Measurements from ENCODE around the gene FGFBP1. TPM values are rescaled to one million over a fixed set of nuclear protein-coding genes. Genes with fewer than 3 reads are reported as not detected.

FGFBP1 gene
- total RNA-seq, 2 experiments from 2014 or later, result not detected

DNA sequence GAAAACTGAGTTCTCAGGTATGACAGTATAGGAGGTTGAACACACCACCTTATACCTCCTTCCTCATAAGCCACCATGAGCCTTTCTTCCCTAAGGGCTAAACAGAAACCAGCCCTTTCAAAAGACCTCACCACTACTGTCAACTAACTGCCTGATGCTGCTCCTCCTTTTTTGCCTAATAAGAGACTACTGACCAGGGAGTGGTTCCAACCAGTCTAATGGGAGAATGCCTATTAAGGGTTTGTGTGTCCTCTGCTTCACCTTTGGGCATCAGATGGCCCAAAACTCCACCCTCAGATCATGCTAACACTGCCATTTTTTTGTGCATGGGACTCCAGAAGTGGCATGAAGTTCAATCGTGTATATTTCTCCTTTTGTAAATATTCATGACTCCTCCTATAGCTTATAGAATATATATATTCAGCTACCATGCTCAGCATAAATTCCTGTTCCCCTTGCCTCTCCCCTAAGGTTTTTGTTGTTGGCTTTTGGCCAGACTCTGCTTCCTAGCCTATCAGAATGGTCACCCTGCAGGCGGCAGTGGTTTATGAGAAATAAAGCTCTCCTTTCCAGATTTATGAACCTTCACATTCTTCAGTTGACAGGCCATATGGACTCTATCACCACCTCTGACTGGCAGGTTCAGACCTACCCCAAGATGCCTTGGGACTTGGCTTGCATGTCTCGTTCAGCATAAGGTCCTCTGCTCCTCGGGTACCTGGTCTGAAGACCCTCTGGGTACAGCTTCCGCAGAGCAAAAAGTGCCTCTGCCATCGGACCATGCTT, 28.2 kb downstream of the FGFBP1 start:
- ATAC-seq, result no peak
- no peak overlapping the region for H3K4me3 Mint-ChIP-seq

DNA sequence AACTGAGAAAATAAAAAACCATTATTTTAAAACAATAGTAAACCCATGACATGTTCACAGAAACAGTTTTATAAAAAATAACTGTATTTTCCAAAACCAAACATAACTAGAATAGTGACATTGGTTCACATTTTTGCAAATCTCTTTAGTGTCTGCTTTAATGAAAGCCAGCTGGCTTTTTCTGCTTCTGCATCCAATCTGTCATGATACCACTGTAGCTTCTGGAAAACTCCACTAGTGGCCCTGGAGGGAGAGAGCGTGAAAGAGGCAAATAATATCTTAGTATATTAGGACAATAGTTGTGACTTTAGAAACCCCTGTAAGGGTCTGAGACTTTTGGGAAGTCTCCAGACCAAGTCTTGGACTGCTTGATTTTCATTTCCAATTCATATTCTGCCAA, 31.1 kb downstream of the FGFBP1 start:
- no peaks in the 10 kb centered on the region for H3K9me3 Mint-ChIP-seq (ENCODE audit: low read depth)
- intact Hi-C loops (cut with DNase I, micrococcal nuclease), result no loop called here
- DNase-seq, result no peak
- ChIA-PET POLR2A (no interaction called here), CTCF (interaction anchor here (1.2 kb wide), 1 partner anchor 28 kb away, joined by 4 read pairs; no protein-coding TSS in a partner anchor)
- H3K4me3 Mint-ChIP-seq, result no peak overlapping the region
- no peak overlapping the region for H3K27ac Mint-ChIP-seq
- H3K27me3 Mint-ChIP-seq, result peaks cover 18% of the 10 kb centered on the region
- H3K4me1 Mint-ChIP-seq, result peaks cover 6% of the 10 kb centered on the region
- no peak for ATAC-seq
- no peaks in the 10 kb centered on the region for H3K36me3 Mint-ChIP-seq (ENCODE audit: low read depth)

More for the DNA sequence above, 28.2 kb downstream of the FGFBP1 start:
- no peaks in the 10 kb centered on the region for H3K9me3 Mint-ChIP-seq (ENCODE audit: low read depth)
- H3K4me1 Mint-ChIP-seq, result peaks cover 4% of the 10 kb centered on the region
- CTCF ChIA-PET, result interaction anchor here (1.0 kb wide), 1 partner anchor 46 kb away, joined by 3 read pairs; no protein-coding TSS in a partner anchor
- H3K36me3 Mint-ChIP-seq (ENCODE audit: low read depth), result no peaks in the 10 kb centered on the region
- no peak overlapping the region for H3K27ac Mint-ChIP-seq
- peaks cover 4% of the 10 kb centered on the region for H3K27me3 Mint-ChIP-seq
- intact Hi-C loops (cut with DNase I, micrococcal nuclease), result no loop called here
- DNase-seq, result no peak
- POLR2A ChIA-PET, result no interaction called here

DNA sequence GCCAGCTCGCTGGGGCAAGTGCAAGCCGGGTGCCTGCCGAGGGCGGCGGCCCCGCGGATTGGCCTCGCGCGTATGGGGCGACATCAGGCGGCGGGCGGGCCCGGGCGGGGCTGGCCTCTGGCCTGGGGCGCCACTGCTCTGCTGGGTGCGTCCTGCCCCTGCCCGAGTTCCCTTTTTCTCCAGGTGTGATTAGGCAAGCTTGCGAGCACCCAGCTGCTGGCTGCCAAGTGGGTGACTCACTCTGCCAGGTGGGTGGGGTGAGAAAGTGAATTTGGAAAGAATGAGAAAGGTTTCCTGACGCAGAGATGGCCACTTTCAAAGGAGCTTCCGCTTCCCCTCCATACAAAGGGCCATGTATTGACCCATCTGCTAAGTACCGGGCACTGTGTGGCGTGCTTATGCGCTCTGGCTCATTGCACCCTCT, 32.5 kb downstream of the FGFBP1 start:
- peaks cover 22% of the 10 kb centered on the region for H3K27me3 Mint-ChIP-seq
- H3K9me3 Mint-ChIP-seq (ENCODE audit: low read depth), result no peaks in the 10 kb centered on the region
- no peak overlapping the region for H3K4me3 Mint-ChIP-seq
- ATAC-seq (peak; percentile 60), DNase-seq (peak; percentile 72)
- ChIA-PET CTCF (interaction anchor here (0.6 to 1.5 kb wide), 3 partner anchors 24 to 100 kb away, joined by 3 to 6 read pairs (median 3); no protein-coding TSS in a partner anchor), POLR2A (no interaction called here)
- peaks cover 15% of the 10 kb centered on the region for H3K4me1 Mint-ChIP-seq
- no peaks in the 10 kb centered on the region for H3K36me3 Mint-ChIP-seq (ENCODE audit: low read depth)
- intact Hi-C loops (cut with DNase I, micrococcal nuclease), result no loop called here
- H3K27ac Mint-ChIP-seq, result no peak overlapping the region

DNA sequence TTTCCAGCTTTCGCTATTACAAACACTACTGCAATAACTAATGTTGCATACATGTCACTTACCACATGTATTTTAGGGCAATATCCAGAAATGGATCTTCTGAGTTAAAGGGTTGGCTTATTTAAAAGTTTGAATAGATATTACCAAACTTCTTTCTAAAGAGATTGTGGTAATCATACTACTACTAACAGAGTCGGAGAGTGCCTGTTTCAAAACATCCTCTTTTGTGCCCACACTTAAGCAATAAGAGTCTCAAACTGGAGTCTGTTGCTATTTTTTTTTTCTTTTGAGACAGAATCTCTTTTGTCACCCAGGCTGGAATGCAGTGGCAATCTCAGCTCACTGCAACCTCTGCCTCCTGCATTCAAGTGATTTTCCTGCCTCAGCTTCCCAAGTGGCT, 35.8 kb downstream of the FGFBP1 start:
- ATAC-seq, result no peak

DNA sequence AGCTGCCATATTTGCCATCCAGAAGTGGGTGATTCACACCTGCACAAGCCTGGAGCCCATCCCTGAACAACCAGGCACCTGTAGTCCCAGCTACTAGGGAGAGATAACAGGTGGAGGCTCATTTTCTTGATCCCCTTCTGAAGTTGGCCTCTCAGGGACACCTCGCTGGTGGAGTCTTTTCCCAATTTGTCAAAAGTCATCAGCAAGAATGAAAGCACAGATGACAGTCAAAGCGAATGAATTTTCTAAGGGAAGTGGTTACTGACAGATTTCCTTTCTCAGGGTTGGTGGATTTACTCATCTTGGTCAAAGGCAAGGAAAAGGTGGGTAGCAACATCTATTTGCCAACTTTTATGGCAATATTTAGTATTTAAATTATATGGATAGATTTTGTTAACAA, 36.5 kb downstream of the FGFBP1 start:
- ChIA-PET CTCF (interaction anchor here (0.6 to 3.5 kb wide), 4 partner anchors 14 to 389 kb away, joined by 3 to 21 read pairs (median 4); no protein-coding TSS in a partner anchor), POLR2A (no interaction called here)
- Mint-ChIP-seq H3K9me3 (ENCODE audit: low read depth) (no peaks in the 10 kb centered on the region), H3K4me1 (peaks cover 15% of the 10 kb centered on the region), H3K27ac (no peak overlapping the region), H3K27me3 (peaks cover 38% of the 10 kb centered on the region), H3K36me3 (ENCODE audit: low read depth) (no peaks in the 10 kb centered on the region), H3K4me3 (no peak overlapping the region)
- ATAC-seq, result peak; percentile 77
- intact Hi-C loops (cut with DNase I, micrococcal nuclease), result loop anchor here (2.0 to 5.0 kb wide), 2 partner anchors 60 to 107 kb away; partner anchors contain the start of gene FGFBP2 (in 1 of the 2)
- peak; percentile 30 for DNase-seq

More for the DNA sequence above, 35.8 kb downstream of the FGFBP1 start:
- Mint-ChIP-seq H3K4me1 (peaks cover 15% of the 10 kb centered on the region), H3K36me3 (ENCODE audit: low read depth) (no peaks in the 10 kb centered on the region), H3K27ac (no peak overlapping the region), H3K27me3 (peaks cover 40% of the 10 kb centered on the region), H3K9me3 (ENCODE audit: low read depth) (no peaks in the 10 kb centered on the region), H3K4me3 (no peak overlapping the region)
- POLR2A ChIA-PET, result no interaction called here
- DNase-seq, result no peak
- CTCF ChIA-PET, result interaction anchor here (0.7 to 3.5 kb wide), 2 partner anchors 20 to 53 kb away, joined by 3 to 21 read pairs; no protein-coding TSS in a partner anchor
- intact Hi-C loops (cut with DNase I, micrococcal nuclease), result loop anchor here (2.0 to 5.0 kb wide), 2 partner anchors 60 to 108 kb away; partner anchors contain the start of gene FGFBP2 (in 1 of the 2)

DNA sequence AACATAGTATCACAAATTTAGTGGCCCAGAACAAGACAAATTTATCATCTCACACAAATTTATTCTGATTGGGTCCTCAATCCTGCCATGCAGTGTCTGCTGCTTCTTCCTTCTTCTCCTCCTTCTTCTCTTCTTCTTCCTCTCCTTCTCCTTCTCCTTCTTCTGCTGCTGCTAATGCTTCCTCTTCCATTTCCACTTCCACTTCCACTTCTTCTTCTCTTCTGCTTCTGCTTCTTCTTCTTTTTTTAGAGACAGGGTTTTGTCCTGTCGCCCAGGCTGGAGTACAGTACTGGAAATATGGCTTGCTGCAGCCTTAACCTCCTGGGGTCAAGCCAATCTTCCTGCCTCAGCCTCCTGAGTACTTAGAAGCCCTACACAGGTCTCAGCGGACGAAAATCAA, 37.5 kb downstream of the FGFBP1 start:
- H3K27me3 Mint-ChIP-seq, result peaks cover 40% of the 10 kb centered on the region
- intact Hi-C loops (cut with DNase I, micrococcal nuclease), result loop anchor here in 1 of 2 experiments (5.0 kb wide), 1 partner anchor 61 kb away; the partner anchor contains the start of gene FGFBP2

DNA sequence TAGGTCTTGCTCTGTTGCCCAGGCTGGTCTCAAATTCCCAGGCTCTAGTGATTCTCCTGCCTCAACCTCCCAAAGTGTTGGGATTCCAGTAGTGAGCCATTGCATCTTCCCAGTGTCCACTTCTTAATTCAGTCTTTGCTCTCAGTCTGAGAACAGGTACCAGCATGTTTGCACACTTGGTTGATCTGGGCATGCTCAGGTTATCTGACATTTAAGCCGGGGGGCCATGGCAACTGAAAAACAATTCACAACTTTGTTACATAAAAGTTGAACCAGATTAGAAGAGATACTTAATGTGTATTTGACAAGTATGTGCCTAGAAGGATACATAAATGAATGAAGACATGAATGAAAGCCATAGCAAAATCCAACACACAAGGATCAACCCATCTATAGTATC, 39.0 kb downstream of the FGFBP1 start:
- H3K27me3 Mint-ChIP-seq, result peaks cover 39% of the 10 kb centered on the region
- no peak for ATAC-seq
- H3K27ac Mint-ChIP-seq, result no peak overlapping the region
- H3K9me3 Mint-ChIP-seq (ENCODE audit: low read depth), result no peaks in the 10 kb centered on the region
- H3K4me1 Mint-ChIP-seq, result peaks cover 13% of the 10 kb centered on the region
- no peak overlapping the region for H3K4me3 Mint-ChIP-seq
- ChIA-PET CTCF (no interaction called here), POLR2A (no interaction called here)
- DNase-seq, result no peak
- intact Hi-C loops (cut with DNase I, micrococcal nuclease), result no loop called here
- no peaks in the 10 kb centered on the region for H3K36me3 Mint-ChIP-seq (ENCODE audit: low read depth)

More for the DNA sequence above, 37.5 kb downstream of the FGFBP1 start:
- Mint-ChIP-seq H3K9me3 (ENCODE audit: low read depth) (no peaks in the 10 kb centered on the region), H3K4me3 (no peak overlapping the region), H3K36me3 (ENCODE audit: low read depth) (no peaks in the 10 kb centered on the region), H3K4me1 (peaks cover 13% of the 10 kb centered on the region), H3K27ac (no peak overlapping the region)
- ChIA-PET POLR2A (no interaction called here), CTCF (interaction anchor here (3.5 kb wide), 1 partner anchor 18 kb away, joined by 21 read pairs; no protein-coding TSS in a partner anchor)
- no peak for DNase-seq
- no peak for ATAC-seq

DNA sequence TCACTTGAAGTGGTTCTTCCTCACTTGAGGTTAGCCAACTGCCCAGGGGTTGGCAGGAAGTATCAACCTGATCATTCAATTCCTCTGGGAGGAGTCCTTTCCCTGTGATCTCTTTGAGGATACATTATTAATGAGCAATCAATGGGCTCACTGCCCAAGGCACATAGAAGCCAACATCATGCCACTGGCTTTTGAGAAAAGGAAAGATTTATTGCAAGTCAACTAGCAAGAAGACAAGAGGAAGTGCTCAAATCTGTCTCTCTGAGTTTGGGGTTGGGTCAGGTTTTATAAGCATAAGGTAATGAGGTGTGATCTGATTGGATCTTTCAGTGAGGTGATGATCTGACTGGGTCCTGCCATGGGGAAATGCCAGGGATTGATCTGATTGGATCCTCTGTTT, 39.6 kb downstream of the FGFBP1 start:
- H3K27ac Mint-ChIP-seq, result no peak overlapping the region
- intact Hi-C loops (cut with DNase I, micrococcal nuclease), result no loop called here

DNA sequence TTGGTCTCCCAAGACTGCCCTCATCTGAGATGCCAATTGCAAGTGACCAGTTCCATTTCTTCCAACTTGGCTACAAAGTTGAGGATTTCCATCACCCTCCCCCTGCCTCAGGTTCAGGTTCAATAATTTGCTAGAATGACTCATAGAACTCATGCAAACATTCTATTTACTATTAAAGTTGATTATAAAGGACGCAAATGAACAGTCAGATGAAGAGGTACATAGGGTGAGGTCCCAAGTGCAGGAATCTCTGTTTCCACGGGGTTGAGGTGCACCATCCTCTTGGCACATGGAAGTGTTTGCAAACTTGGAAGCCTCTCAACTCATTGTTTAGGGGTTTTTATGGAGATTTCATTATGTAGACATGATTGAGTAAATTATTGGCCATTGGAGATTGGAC, 41.0 kb downstream of the FGFBP1 start:
- peaks cover 11% of the 10 kb centered on the region for H3K4me1 Mint-ChIP-seq
- H3K36me3 Mint-ChIP-seq (ENCODE audit: low read depth), result no peaks in the 10 kb centered on the region
- CTCF ChIA-PET, result interaction anchor here (2.6 kb wide), 1 partner anchor 15 kb away, joined by 8 read pairs; no protein-coding TSS in a partner anchor
- H3K9me3 Mint-ChIP-seq (ENCODE audit: low read depth), result no peaks in the 10 kb centered on the region
- no peak overlapping the region for H3K27ac Mint-ChIP-seq
- peaks cover 30% of the 10 kb centered on the region for H3K27me3 Mint-ChIP-seq
- POLR2A ChIA-PET, result no interaction called here
- no peak overlapping the region for H3K4me3 Mint-ChIP-seq
- intact Hi-C loops (cut with DNase I, micrococcal nuclease), result no loop called here
- ATAC-seq, result no peak
- DNase-seq, result no peak

More for the DNA sequence above, 39.6 kb downstream of the FGFBP1 start:
- DNase-seq (no peak), ATAC-seq (no peak)
- CTCF ChIA-PET, result no interaction called here
- Mint-ChIP-seq H3K4me1 (peaks cover 13% of the 10 kb centered on the region), H3K36me3 (ENCODE audit: low read depth) (no peaks in the 10 kb centered on the region), H3K27me3 (peaks cover 35% of the 10 kb centered on the region), H3K9me3 (ENCODE audit: low read depth) (no peaks in the 10 kb centered on the region), H3K4me3 (no peak overlapping the region)
- POLR2A ChIA-PET, result no interaction called here

DNA sequence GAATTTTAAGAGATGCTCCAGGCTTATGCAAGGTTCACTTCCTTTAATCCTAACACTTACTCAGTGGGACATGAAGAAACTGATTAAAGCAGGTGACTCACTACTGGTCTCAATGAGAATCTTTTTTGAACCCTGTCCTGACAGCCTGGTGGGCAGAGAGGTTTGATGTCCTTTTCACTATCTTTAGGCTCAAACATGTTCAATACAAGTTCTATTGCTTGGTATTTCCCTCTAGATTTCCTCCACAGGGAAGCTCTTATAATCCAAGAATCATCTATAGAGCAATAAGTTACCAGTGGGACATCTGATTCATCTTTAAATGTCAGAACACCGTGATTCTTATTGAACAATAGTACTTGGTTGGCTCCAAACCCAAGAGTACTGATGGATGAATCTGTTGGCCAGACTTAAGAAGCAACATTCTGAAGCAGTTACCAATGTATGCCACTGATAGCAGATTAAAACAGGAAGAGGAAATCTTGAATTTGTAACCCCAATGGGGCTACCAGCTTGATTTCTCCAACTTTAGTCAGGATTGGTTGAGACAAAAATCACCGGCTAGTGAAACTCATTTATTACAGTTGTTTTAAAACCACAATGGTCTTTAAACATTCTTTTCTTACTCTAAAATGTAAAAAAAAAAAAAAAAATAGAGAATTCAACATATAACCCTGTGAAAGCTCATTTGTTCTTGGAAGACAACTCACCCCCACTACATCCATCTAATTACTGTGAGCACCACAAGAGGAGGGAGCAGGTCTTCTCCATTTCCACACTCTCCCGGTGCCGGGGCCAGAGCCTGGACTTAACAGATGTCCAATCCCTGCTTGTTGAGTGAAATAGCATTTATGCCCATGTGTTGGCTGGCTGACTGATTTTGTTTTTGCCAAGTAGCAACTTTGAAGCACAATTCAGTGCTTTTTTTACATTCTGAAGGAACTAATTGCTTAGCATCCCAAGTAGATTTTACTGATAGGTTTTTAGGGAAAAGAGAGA, 43.3 kb downstream of the FGFBP1 start:
- CTCF ChIA-PET, result interaction anchor here (0.5 to 2.6 kb wide), 4 partner anchors 12 to 260 kb away, joined by 3 to 8 read pairs (median 4); no protein-coding TSS in a partner anchor
- H3K27me3 Mint-ChIP-seq, result peaks cover 23% of the 10 kb centered on the region
- H3K36me3 Mint-ChIP-seq (ENCODE audit: low read depth), result no peaks in the 10 kb centered on the region
- no peaks in the 10 kb centered on the region for H3K4me1 Mint-ChIP-seq
- ATAC-seq (no peak), DNase-seq (no peak)
- intact Hi-C loops (cut with DNase I, micrococcal nuclease), result no loop called here
- no peaks in the 10 kb centered on the region for H3K9me3 Mint-ChIP-seq (ENCODE audit: low read depth)
- H3K27ac Mint-ChIP-seq, result no peak overlapping the region
- POLR2A ChIA-PET, result no interaction called here
- no peak overlapping the region for H3K4me3 Mint-ChIP-seq

DNA sequence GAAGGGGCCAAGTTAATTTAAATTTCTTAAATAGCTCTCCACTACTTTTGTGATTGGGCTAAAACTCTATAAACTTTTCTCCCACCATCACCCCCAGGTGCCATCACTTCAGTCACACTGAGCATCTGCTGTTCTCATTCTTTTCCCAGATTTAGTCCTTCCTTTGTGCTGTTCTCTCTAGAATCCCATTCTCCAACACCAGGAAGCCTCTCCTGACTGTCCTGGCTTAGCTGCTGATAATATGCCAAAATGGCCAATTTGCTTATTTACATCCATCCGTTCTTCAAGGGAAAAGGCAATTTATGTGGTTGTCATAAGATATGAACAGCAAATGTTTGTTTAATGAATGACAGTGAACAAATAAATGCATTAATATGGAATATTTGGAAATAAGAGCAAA, 44.1 kb downstream of the FGFBP1 start:
- no peak overlapping the region for H3K4me3 Mint-ChIP-seq
- no peak for ATAC-seq
- DNase-seq, result no peak
- peaks cover 17% of the 10 kb centered on the region for H3K27me3 Mint-ChIP-seq
- no peaks in the 10 kb centered on the region for H3K9me3 Mint-ChIP-seq (ENCODE audit: low read depth)
- H3K36me3 Mint-ChIP-seq (ENCODE audit: low read depth), result no peaks in the 10 kb centered on the region
- H3K4me1 Mint-ChIP-seq, result no peaks in the 10 kb centered on the region
- intact Hi-C loops (cut with DNase I, micrococcal nuclease), result no loop called here
- CTCF ChIA-PET, result interaction anchor here (0.5 kb wide), 1 partner anchor 45 kb away, joined by 5 read pairs; no protein-coding TSS in a partner anchor
- POLR2A ChIA-PET, result no interaction called here
- no peak overlapping the region for H3K27ac Mint-ChIP-seq
